Central memory CD8-positive, alpha-beta T cell (primary cell): Measurements from ENCODE around the gene KLHL41.

Experiments used
- ATAC-seq: fragments of 150-1000 bp; cut with Tn5 transposase; replicated peaks from 2 replicates; pipeline ENCODE4 v1.10.0; 2022; ENCODE audit warnings: mild to moderate bottlenecking, moderate FRiP score, moderate number of reproducible peaks; ENCODE audit not compliant: poor library complexity, severe bottlenecking; ENCODE audit errors: extremely low read depth
- DNase-seq, 2 donors: peaks; one replicate each; pipeline ENCODE4 v3.0.0; 2021; ENCODE audit warnings: low spot score in 2 of 2
- H3K27ac Mint-ChIP-seq: one replicate; pipeline ENCODE4 v1.8.0; 2022; ENCODE audit warnings: low read depth, mild to moderate bottlenecking, moderate library complexity, mixed read lengths
- H3K27me3 Mint-ChIP-seq: one replicate; pipeline ENCODE4 v1.8.0; 2022; ENCODE audit warnings: mixed read lengths
- H3K36me3 Mint-ChIP-seq: one replicate; pipeline ENCODE4 v1.8.0; 2022; ENCODE audit warnings: mild to moderate bottlenecking, moderate library complexity, mixed read lengths; ENCODE audit not compliant: insufficient read depth
- H3K4me1 Mint-ChIP-seq: one replicate; pipeline ENCODE4 v1.8.0; 2022; ENCODE audit warnings: mixed read lengths
- H3K4me3 Mint-ChIP-seq: one replicate; pipeline ENCODE4 v1.8.0; 2022; ENCODE audit warnings: mild to moderate bottlenecking, moderate library complexity, mixed read lengths
- H3K9me3 Mint-ChIP-seq: one replicate; pipeline ENCODE4 v1.8.0; 2022; ENCODE audit warnings: mixed read lengths

Gene KLHL41

DNA sequence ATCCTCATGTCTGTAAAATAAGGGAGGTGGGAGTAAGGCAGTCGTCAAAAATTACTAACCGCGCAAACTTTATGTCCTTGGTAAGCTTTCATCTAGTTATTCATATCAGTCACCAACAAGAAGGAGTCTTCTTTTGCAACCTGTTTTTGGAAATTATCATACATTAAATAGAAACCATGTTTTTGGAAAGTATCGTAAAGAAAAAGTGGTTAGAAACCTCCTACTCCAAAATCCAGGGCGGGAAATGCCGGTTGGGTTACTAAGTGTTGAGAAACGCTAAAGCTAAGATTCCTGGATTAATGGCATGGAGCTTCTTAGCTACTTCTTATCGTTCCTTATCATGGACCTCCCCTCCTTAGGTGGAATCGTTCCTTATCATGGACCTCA is 29.4 kb upstream of the KLHL41 start:
- peaks cover 19% of the 10 kb centered on the region for H3K4me1 Mint-ChIP-seq
- peak overlapping the region; percentile 79 for H3K27ac Mint-ChIP-seq
- H3K9me3 Mint-ChIP-seq: no peaks in the 10 kb centered on the region
- DNase-seq (no peak), ATAC-seq (no peak)
- H3K36me3 Mint-ChIP-seq: peaks cover 4% of the 10 kb centered on the region
- peak overlapping the region; percentile 90 for H3K4me3 Mint-ChIP-seq
- H3K27me3 Mint-ChIP-seq: no peaks in the 10 kb centered on the region

DNA sequence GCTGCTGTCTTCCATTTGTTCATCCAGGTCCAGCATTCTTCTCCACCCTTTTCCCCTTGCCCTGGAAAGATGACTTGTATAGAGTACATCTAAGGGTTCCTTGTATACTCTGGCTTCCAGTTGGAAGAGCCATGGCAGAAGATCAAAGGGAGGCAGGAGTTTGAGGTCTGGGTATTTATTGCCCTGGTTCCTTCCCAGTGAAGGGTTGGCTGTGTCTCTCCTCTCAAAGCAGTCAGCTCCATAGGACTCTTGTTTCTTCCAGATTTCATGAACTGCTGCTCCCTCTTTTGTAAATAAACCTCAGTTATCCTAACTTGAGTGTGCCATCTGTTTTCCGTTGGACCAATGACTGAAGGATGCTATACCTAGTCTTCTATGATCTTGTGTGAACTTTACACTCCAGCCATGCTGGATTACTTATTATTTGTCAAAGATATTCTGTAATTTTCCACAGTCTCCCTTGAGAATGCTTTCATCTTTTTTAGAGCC is 23.8 kb upstream of the KLHL41 start:
- no peak for DNase-seq
- no peak for ATAC-seq
- Mint-ChIP-seq H3K27me3 (no peaks in the 10 kb centered on the region), H3K9me3 (no peaks in the 10 kb centered on the region), H3K27ac (no peak overlapping the region), H3K4me1 (peaks cover 6% of the 10 kb centered on the region), H3K36me3 (peaks cover 4% of the 10 kb centered on the region), H3K4me3 (no peak overlapping the region)

DNA sequence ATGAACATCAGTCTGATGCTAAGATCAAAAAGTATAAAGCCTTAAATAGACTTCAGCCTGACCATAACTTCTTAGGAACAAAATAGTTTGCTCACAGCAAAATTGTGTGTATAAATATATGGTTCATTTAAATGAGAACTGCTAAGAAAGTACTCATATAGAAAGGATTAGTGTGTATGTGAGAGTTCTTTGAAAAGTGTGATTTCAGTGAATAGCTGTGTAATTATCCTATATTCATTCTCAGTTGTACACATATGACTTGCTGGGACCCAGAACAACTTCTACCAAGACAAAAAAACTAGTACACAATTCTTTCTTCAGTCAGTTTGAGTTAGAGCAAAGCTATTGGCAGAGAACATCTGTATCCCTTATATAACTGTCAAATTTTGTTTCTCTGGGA is 23.0 kb upstream of the KLHL41 start:
- Mint-ChIP-seq H3K4me1 (no peaks in the 10 kb centered on the region), H3K4me3 (no peak overlapping the region), H3K27me3 (no peaks in the 10 kb centered on the region), H3K9me3 (no peaks in the 10 kb centered on the region), H3K27ac (no peak overlapping the region), H3K36me3 (peaks cover 2% of the 10 kb centered on the region)
- ATAC-seq (no peak), DNase-seq (no peak)

DNA sequence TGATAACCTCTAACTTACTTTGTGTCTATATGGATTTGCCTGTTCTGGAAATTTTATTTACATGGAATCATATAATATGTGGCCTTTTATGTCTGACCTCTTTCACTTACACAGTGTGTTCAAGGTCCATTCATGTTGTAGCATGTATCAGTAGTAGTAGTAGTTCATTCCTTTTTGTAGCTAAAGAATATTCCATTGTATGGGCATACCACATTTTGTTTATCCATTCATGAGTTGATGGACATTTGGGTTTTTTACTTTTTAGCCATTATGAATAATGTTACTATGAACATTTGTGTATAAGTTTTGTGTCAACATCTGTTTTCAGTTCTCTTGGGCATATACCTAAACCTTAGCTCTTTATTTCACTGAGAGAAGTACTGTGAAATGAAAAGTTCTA is 18.7 kb upstream of the KLHL41 start:
- no peaks in the 10 kb centered on the region for H3K36me3 Mint-ChIP-seq
- H3K4me1 Mint-ChIP-seq: no peaks in the 10 kb centered on the region
- ATAC-seq: no peak
- H3K9me3 Mint-ChIP-seq: no peaks in the 10 kb centered on the region
- no peak overlapping the region for H3K27ac Mint-ChIP-seq
- no peak for DNase-seq
- no peak overlapping the region for H3K4me3 Mint-ChIP-seq
- no peaks in the 10 kb centered on the region for H3K27me3 Mint-ChIP-seq

DNA sequence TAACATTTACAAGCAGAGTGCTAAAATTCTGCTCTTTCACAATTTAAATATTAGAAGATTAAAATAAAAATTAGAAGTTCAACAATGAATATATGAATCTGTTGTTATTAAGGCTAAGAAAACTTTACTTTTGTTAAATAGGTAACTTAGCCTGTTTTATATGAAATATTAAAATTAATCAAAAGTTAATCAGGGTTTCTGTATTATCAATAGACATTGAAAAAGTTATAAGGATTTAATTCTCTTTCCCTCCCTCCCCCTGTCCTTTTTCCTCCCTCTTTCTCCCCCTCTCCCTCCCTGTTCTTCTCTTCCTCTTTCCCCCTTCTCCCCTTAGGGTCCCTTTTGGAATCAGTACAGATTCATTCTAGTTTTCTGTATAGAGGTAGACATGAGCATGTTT is 18.1 kb upstream of the KLHL41 start:
- Mint-ChIP-seq H3K27ac (no peak overlapping the region), H3K27me3 (no peaks in the 10 kb centered on the region), H3K36me3 (no peaks in the 10 kb centered on the region), H3K4me3 (no peak overlapping the region), H3K4me1 (no peaks in the 10 kb centered on the region), H3K9me3 (no peaks in the 10 kb centered on the region)
- no peak for ATAC-seq
- no peak for DNase-seq

DNA sequence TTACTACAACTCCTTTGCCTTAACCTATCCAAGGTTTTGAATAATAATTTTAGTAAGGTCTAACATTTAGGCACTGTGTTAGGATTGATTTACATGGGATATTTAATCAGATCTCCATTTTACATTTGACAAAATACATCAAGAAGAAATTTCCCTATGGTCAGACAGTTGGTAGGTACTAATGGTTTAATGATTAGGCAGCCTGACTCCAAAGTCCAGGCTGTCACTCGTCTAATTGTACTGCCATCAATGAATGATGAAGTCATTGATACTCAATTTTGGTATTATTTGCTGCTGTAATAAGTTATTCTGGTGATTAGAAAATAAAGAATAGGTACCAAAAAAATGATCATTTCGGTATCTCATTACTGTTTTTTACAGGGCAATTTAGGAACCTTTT is 16.1 kb upstream of the KLHL41 start:
- H3K9me3 Mint-ChIP-seq: no peaks in the 10 kb centered on the region
- ATAC-seq (no peak), DNase-seq (no peak)
- no peaks in the 10 kb centered on the region for H3K4me1 Mint-ChIP-seq
- H3K27me3 Mint-ChIP-seq: no peaks in the 10 kb centered on the region
- no peak overlapping the region for H3K4me3 Mint-ChIP-seq
- H3K27ac Mint-ChIP-seq: no peak overlapping the region
- no peaks in the 10 kb centered on the region for H3K36me3 Mint-ChIP-seq

DNA sequence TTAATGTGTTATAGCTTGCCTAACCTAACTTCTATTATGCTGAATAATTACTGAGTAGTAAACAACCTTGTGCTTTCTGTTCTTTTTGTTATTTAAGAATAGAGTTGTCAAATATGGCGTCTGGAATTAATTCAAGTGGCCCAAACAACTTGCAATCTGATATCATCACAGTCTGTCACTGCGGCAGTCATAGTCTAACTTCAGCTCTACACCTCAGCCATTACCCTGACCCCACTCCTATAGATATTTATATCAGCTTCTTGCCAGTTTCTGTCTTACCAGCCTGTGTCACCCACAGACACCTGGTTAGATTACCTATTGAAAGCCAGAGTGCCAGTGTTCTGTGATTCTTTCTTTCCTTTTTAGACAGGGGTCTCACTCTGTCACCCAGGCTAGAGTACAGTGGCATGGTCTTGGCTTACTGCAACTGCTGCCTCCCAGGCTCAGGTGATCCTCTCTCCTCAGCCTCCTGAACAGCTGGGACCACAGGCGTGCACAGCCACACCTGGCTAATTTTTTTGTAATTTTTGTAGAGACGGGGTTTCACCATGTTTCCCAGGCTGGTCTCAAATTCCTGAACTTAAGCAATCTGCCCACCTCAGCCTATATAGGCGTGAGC is 14.1 kb upstream of the KLHL41 start:
- Mint-ChIP-seq H3K27me3 (no peaks in the 10 kb centered on the region), H3K36me3 (no peaks in the 10 kb centered on the region), H3K9me3 (no peaks in the 10 kb centered on the region), H3K4me1 (no peaks in the 10 kb centered on the region), H3K27ac (no peak overlapping the region), H3K4me3 (no peak overlapping the region)
- ATAC-seq: no peak
- DNase-seq: no peak

DNA sequence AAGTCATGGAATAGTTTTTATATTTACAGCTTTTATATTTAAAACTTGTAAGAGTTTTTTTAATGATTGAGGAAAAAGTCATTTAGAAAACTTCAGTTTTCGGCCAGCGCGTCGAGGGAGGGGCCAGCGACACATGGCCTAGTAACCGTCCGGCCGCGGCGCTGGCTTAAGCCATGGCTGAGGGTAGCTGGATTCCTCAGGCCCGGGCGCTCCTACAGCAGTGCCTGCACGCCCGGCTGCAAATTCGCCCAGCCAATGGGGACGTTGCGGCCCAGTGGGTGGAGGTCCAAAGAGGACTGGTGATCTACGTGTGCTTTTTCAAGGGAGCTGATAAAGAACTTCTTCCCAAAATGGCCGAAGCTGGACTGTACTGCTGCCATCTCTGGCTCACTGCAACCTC is 4.9 kb upstream of the KLHL41 start:
- no peak overlapping the region for H3K4me3 Mint-ChIP-seq
- no peaks in the 10 kb centered on the region for H3K9me3 Mint-ChIP-seq
- H3K36me3 Mint-ChIP-seq: no peaks in the 10 kb centered on the region
- ATAC-seq: no peak
- no peaks in the 10 kb centered on the region for H3K4me1 Mint-ChIP-seq
- no peak overlapping the region for H3K27ac Mint-ChIP-seq
- DNase-seq: no peak
- no peaks in the 10 kb centered on the region for H3K27me3 Mint-ChIP-seq

DNA sequence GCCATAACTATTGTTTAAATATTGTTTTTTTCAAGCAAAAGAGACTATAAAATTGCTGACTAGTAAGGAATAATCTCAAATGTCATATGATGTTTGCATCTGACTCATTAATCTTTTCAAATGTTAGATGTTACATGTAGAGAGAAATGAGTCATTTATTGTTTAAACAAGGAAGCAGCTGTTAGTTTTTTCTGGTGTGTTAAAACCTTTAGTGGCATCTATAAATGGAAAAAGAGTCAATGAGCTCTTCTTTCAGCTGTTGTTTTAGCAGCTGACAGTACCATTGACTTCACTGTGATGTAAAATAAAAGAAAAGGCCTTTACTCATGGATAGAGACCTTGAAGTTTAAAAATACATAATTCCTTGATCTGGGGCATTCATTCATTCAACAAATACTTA is 1.8 kb upstream of the KLHL41 start:
- no peak for DNase-seq
- no peak for ATAC-seq
- H3K4me1 Mint-ChIP-seq: no peaks in the 10 kb centered on the region
- H3K27ac Mint-ChIP-seq: no peak overlapping the region
- no peaks in the 10 kb centered on the region for H3K9me3 Mint-ChIP-seq
- H3K4me3 Mint-ChIP-seq: no peak overlapping the region
- H3K27me3 Mint-ChIP-seq: no peaks in the 10 kb centered on the region
- no peaks in the 10 kb centered on the region for H3K36me3 Mint-ChIP-seq

DNA sequence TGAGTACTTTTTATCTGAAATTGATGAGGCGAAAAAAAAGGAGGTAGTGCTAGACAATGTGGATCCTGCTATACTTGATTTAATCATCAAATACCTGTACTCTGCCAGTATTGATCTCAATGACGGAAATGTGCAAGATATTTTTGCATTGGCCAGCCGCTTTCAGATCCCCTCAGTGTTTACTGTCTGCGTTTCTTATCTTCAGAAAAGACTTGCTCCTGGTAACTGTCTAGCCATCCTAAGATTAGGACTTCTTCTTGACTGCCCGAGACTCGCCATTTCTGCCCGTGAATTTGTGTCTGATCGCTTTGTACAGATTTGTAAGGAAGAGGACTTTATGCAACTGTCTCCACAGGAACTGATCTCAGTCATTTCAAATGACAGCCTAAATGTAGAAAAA is 453 bp downstream of the KLHL41 start:
- no peaks in the 10 kb centered on the region for H3K4me1 Mint-ChIP-seq
- no peak for ATAC-seq
- no peaks in the 10 kb centered on the region for H3K9me3 Mint-ChIP-seq
- H3K27me3 Mint-ChIP-seq: no peaks in the 10 kb centered on the region
- H3K4me3 Mint-ChIP-seq: no peak overlapping the region
- DNase-seq: no peak
- no peaks in the 10 kb centered on the region for H3K36me3 Mint-ChIP-seq
- no peak overlapping the region for H3K27ac Mint-ChIP-seq

DNA sequence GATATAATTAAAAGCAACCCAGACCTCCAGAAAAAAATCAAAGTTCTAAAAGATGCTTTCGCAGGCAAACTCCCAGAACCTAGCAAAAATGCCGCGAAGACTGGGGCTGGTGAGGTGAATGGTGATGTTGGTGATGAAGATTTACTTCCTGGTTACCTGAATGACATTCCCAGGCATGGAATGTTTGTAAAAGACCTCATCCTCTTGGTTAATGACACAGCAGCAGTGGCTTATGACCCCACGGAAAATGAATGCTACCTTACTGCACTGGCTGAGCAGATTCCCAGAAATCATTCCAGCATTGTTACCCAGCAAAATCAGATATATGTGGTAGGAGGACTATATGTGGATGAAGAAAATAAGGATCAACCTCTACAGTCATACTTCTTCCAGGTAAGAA is 994 bp downstream of the KLHL41 start:
- H3K27me3 Mint-ChIP-seq: no peaks in the 10 kb centered on the region
- DNase-seq (no peak), ATAC-seq (no peak)

DNA sequence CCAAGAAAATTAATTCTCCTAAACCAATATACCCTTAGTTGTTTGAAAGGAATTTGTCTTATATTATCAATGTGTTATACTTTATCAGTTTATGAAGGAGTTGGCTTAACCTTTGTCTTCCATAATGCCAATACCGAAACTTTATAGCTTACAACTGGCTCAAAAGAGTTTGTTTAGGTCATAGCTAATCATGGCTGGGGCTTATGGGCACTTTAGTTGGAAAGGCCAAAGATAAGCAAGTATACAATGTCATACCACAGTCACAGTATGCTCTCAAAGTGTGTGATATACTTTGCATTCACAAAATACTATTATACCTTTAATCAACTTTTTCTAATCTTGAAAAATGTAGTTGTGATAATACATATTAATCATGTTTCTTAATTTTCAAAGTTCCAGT is 2.3 kb downstream of the KLHL41 start:
- DNase-seq: no peak
- H3K27me3 Mint-ChIP-seq: no peaks in the 10 kb centered on the region
- H3K4me3 Mint-ChIP-seq: no peak overlapping the region
- no peak overlapping the region for H3K27ac Mint-ChIP-seq
- no peaks in the 10 kb centered on the region for H3K9me3 Mint-ChIP-seq
- no peaks in the 10 kb centered on the region for H3K36me3 Mint-ChIP-seq
- no peak for ATAC-seq
- no peaks in the 10 kb centered on the region for H3K4me1 Mint-ChIP-seq

More for the DNA sequence above, 994 bp downstream of the KLHL41 start:
- H3K27ac Mint-ChIP-seq: no peak overlapping the region
- no peak overlapping the region for H3K4me3 Mint-ChIP-seq
- no peaks in the 10 kb centered on the region for H3K9me3 Mint-ChIP-seq
- no peaks in the 10 kb centered on the region for H3K4me1 Mint-ChIP-seq
- H3K36me3 Mint-ChIP-seq: no peaks in the 10 kb centered on the region

DNA sequence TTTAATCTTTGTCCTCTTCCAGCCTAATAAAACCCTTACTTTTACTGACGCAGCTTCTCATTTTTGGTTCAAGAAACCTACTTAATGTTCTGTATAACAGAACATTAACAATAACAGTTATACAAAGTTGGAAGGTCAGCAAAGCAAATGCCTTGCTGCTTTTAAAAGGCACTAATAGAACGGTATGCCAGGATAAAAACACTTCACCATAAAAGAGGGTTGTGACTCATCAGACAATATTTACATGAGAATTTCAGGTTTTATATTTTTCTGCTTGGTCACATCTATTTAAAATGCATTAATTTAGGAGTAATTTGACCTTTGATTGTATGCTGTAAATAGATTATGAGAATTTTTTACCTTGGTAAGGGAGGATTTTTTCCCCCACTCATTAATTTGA is 3.0 kb downstream of the KLHL41 start:
- ATAC-seq: no peak
- DNase-seq: no peak
- Mint-ChIP-seq H3K36me3 (no peaks in the 10 kb centered on the region), H3K27me3 (no peaks in the 10 kb centered on the region), H3K27ac (no peak overlapping the region), H3K4me3 (no peak overlapping the region), H3K9me3 (no peaks in the 10 kb centered on the region), H3K4me1 (no peaks in the 10 kb centered on the region)

DNA sequence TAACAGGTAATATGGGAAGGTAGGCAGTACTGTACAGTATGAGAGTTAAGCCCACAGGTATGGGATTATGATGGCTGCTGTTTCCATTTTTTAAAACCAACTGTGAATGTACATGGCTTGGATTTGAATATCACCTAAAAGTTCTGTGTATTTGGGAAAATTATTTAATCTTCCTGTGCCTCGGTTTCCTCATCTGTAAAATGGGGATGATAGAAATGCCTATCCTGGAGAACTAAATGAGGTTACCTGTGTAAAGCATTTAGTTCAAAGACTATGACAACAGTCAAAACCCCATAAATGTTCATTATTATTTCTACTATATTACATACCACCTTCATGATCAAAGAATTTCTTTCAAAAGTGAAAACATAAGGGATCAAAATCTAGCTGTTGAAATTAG is 3.6 kb downstream of the KLHL41 start:
- Mint-ChIP-seq H3K36me3 (no peaks in the 10 kb centered on the region), H3K9me3 (no peaks in the 10 kb centered on the region), H3K27me3 (no peaks in the 10 kb centered on the region), H3K27ac (no peak overlapping the region), H3K4me3 (no peak overlapping the region), H3K4me1 (no peaks in the 10 kb centered on the region)
- ATAC-seq: no peak
- DNase-seq: no peak
